Measurements from ENCODE around the gene MICU2. TPM values are rescaled to one million over a fixed set of nuclear protein-coding genes. Genes with fewer than 3 reads are reported as not detected.

The MICU2 gene
- total and polyA plus RNA-seq, 2 of the 13 experiments (the other 11 are each of a cell fraction or from before 2014, with no cell fraction given): 31.7 to 42.4 TPM

GRCh38 chr13:21625366-21625765 is 21.4 kb upstream of the MICU2 start:
- peak; percentile 89 for ATAC-seq
- H3K9me3 ChIP-seq (ENCODE audit: low read length): no peaks in the 10 kb centered on the region
- H2AFZ ChIP-seq (ENCODE audit: low read length): no peak overlapping the region
- no peaks in the 10 kb centered on the region; a peak in 1 of 5 replicates for H3K27me3 ChIP-seq (ENCODE audit: control insufficient read depth in 1 of 2, insufficient read depth in 2 of 2, low read length in 2 of 2)
- ChIA-PET CTCF (ENCODE audit: low intra/inter-chr PET ratio, low total read pairs) (interaction anchor here (1.1 to 1.2 kb wide), 2 partner anchors 14 to 1171 kb away, joined by 3 read pairs; no protein-coding TSS in a partner anchor), POLR2A (no interaction called here)
- 3% methylated on average over 8 of the region's 8 CpGs for WGBS (ENCODE audit: low lambda C conversion rate)
- no peaks in the 10 kb centered on the region for H4K20me1 ChIP-seq (ENCODE audit: insufficient read depth, low read length)
- H3K4me1 ChIP-seq (ENCODE audit: insufficient read depth, low read length): peaks cover 15% of the 10 kb centered on the region
- peak overlapping the region; percentile 54 for H3K4me2 ChIP-seq (ENCODE audit: low read depth, low read length)
- no peak overlapping the region for H3K27ac ChIP-seq (ENCODE audit: extremely low read length, insufficient read depth, low read length)
- no peak overlapping the region for H3K9ac ChIP-seq (ENCODE audit: insufficient read depth, low read depth, low read length)
- no peak overlapping the region for H3K4me3 ChIP-seq (replicated peaks in 1 of 3; ENCODE audit: insufficient read depth in 1 of 3, low read depth in 2 of 3, low read length in 3 of 3)
- TF ChIP-seq SMC3 (IDR thresholded peaks at IDR 0.05; ENCODE audit: low read length) (peak; percentile 50; the same call in 1 of the 2 replicates), HMGXB4 (CRISPR knock-in tag; IDR thresholded peaks at IDR 0.05; ENCODE audit: borderline replicate concordance in 1 of 2, low read depth in 1 of 2) (0 out of 4 replicates have a peak, but pooled peaks of 1 of the 2 experiments have one; percentile 30), CTCF (CRISPR knock-in tag; IDR thresholded peaks at IDR 0.05) (peak; percentile 77), RAD21 (CRISPR knock-in tag; IDR thresholded peaks at IDR 0.05) (peak; percentile 48; the same call in 1 of the 2 replicates), HNRNPL (IDR thresholded peaks at IDR 0.05; ENCODE audit: low read depth, low read length) (no peak), ZNF12 (CRISPR knock-in tag; IDR thresholded peaks at IDR 0.05) (peak; percentile 82), ZBTB46 (CRISPR knock-in tag; IDR thresholded peaks at IDR 0.05; ENCODE audit: borderline replicate concordance) (no peak), TFDP1 (CRISPR knock-in tag; IDR thresholded peaks at IDR 0.05; ENCODE audit: borderline replicate concordance) (peak; percentile 28; the same call in 1 of the 2 replicates), STAG1 (CRISPR knock-in tag; IDR thresholded peaks at IDR 0.05) (peak; percentile 81), TEAD3 (CRISPR knock-in tag; optimal IDR thresholded peaks at IDR 0.05; ENCODE audit: borderline replicate concordance) (peak; percentile 34)
- intact Hi-C loops (cut with micrococcal nuclease; ENCODE audit: unreplicated experiment): loop anchor here (5.0 kb wide), 1 partner anchor 1167 kb away; no protein-coding TSS in a partner anchor
- DNase-seq (ENCODE audit: low spot score): peak; percentile 61
- BruUV-seq (replicated peaks): no TSS peak
- no peaks in the 10 kb centered on the region for H3K79me2 ChIP-seq (ENCODE audit: insufficient read depth, low read length)
- peak; percentile 69 for FAIRE-seq
- in situ Hi-C loops (cut with HindIII; ENCODE audit: extremely low pct_ligation_motif_present, low pct_unique_long_range_greater_than_20kb): loop anchor here (25.0 kb wide), 1 partner anchor 662 kb away; no protein-coding TSS in a partner anchor
- H3K36me3 ChIP-seq (replicated peaks in 1 of 2; ENCODE audit: control insufficient read depth in 1 of 2, insufficient read depth in 2 of 2, low read length in 2 of 2): no peaks in the 10 kb centered on the region

All from HepG2 (cell line).